ENCODE measurements around the gene PCLO. TPM values are rescaled to one million over a fixed set of nuclear protein-coding genes. Genes with fewer than 3 reads are reported as not detected.

Gene PCLO
- total RNA-seq, 2 experiments from 2014 or later = not detected

- DNase-seq (no peak), ATAC-seq (no peak)
- POLR2A ChIA-PET = no interaction called here
- H3K36me3 Mint-ChIP-seq (ENCODE audit: low read depth) = no peaks in the 10 kb centered on the region
- H3K9me3 Mint-ChIP-seq = peaks cover 12% of the 10 kb centered on the region
- intact Hi-C loops (cut with micrococcal nuclease) = no loop called here
- H3K4me1 Mint-ChIP-seq (ENCODE audit: low read depth) = no peaks in the 10 kb centered on the region
- H3K27me3 Mint-ChIP-seq = no peaks in the 10 kb centered on the region
- TF ChIP-seq, protein P1, sequence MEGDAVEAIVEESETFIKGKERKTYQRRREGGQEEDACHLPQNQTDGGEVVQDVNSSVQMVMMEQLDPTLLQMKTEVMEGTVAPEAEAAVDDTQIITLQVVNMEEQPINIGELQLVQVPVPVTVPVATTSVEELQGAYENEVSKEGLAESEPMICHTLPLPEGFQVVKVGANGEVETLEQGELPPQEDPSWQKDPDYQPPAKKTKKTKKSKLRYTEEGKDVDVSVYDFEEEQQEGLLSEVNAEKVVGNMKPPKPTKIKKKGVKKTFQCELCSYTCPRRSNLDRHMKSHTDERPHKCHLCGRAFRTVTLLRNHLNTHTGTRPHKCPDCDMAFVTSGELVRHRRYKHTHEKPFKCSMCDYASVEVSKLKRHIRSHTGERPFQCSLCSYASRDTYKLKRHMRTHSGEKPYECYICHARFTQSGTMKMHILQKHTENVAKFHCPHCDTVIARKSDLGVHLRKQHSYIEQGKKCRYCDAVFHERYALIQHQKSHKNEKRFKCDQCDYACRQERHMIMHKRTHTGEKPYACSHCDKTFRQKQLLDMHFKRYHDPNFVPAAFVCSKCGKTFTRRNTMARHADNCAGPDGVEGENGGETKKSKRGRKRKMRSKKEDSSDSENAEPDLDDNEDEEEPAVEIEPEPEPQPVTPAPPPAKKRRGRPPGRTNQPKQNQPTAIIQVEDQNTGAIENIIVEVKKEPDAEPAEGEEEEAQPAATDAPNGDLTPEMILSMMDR (IDR thresholded peaks at IDR 0.05) = no peak
- H3K4me3 Mint-ChIP-seq = no peak overlapping the region
- CTCF ChIA-PET = no interaction called here
- no peak overlapping the region for H3K27ac Mint-ChIP-seq
These were observed 43.7 kb downstream of the PCLO start for GRCh38 chr7:83119026-83119382.

GRCh38 chr7:83118347-83119025, 44.2 kb downstream of the PCLO start:
- no peak overlapping the region for H3K4me3 Mint-ChIP-seq
- no peak for ATAC-seq
- H3K27ac Mint-ChIP-seq = no peak overlapping the region
- H3K9me3 Mint-ChIP-seq = peaks cover 12% of the 10 kb centered on the region
- TF ChIP-seq, protein P1 (IDR thresholded peaks at IDR 0.05) = no peak
- intact Hi-C loops (cut with micrococcal nuclease) = no loop called here
- DNase-seq = no peak
- ChIA-PET POLR2A (no interaction called here), CTCF (no interaction called here)
- H3K27me3 Mint-ChIP-seq = no peaks in the 10 kb centered on the region
- H3K36me3 Mint-ChIP-seq (ENCODE audit: low read depth) = no peaks in the 10 kb centered on the region
- no peaks in the 10 kb centered on the region for H3K4me1 Mint-ChIP-seq (ENCODE audit: low read depth)

DNA sequence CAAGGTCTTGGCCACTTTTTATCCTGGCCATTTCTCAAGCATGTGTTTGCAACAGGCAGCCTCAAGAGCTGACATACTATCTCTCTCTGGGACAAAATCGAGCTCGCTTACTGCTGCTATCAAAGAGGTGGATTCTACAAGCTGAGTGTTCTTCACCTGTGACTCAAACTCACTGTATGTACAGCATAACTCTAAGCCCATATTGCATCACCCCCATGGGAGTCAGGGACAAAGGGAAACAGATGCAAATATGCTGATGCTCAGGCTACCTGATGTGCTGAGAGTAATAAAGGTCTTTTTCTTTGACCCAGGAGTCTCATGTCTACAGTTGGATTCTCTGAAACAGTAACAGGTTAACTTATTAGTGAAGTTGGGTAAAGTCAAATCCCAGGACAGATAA, 45.2 kb downstream of the PCLO start:
- ATAC-seq (no peak), DNase-seq (no peak)
- H3K27me3 Mint-ChIP-seq = no peaks in the 10 kb centered on the region
- no peak overlapping the region for H3K4me3 Mint-ChIP-seq
- H3K27ac Mint-ChIP-seq = no peak overlapping the region
- ChIA-PET CTCF (no interaction called here), POLR2A (no interaction called here)
- intact Hi-C loops (cut with micrococcal nuclease) = no loop called here
- TF ChIP-seq, protein P1 (IDR thresholded peaks at IDR 0.05) = no peak
- H3K36me3 Mint-ChIP-seq (ENCODE audit: low read depth) = no peaks in the 10 kb centered on the region
- peaks cover 12% of the 10 kb centered on the region for H3K9me3 Mint-ChIP-seq
- no peaks in the 10 kb centered on the region for H3K4me1 Mint-ChIP-seq (ENCODE audit: low read depth)

DNA sequence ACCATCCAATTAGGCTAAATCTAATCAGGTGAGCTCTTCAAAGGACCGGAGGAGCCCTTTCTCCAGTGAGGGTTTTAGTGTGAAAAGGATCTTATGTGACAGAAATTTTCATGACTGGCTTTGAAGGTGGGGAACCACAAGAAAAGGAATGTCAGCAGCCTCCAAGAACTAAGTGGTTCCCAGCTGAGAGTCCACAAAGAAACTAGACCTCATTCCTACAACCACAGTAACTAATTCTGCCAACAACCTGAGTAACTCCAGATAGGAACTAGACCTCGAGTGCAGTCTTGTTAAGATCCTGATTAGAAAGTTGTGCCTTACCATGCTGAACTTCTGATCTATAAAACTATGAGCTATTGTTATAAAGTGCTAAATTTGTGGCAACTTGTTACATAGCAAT, 51.3 kb downstream of the PCLO start:
- no peaks in the 10 kb centered on the region for H3K36me3 Mint-ChIP-seq (ENCODE audit: low read depth)
- CTCF ChIA-PET = no interaction called here

GRCh38 chr7:83109352-83109751, 53.3 kb downstream of the PCLO start:
- no peaks in the 10 kb centered on the region for H3K4me1 Mint-ChIP-seq (ENCODE audit: low read depth)
- POLR2A ChIA-PET = no interaction called here

More for the DNA sequence above, 51.3 kb downstream of the PCLO start:
- Mint-ChIP-seq H3K4me3 (no peak overlapping the region), H3K9me3 (peaks cover 3% of the 10 kb centered on the region), H3K4me1 (ENCODE audit: low read depth) (no peaks in the 10 kb centered on the region), H3K27me3 (no peaks in the 10 kb centered on the region), H3K27ac (no peak overlapping the region)
- ATAC-seq = no peak
- intact Hi-C loops (cut with micrococcal nuclease) = no loop called here
- POLR2A ChIA-PET = no interaction called here
- TF ChIP-seq, protein P1 (IDR thresholded peaks at IDR 0.05) = no peak
- no peak for DNase-seq

More at GRCh38 chr7:83109352-83109751, 53.3 kb downstream of the PCLO start:
- no peak overlapping the region for H3K4me3 Mint-ChIP-seq
- intact Hi-C loops (cut with micrococcal nuclease) = no loop called here
- TF ChIP-seq, protein P1 (IDR thresholded peaks at IDR 0.05) = no peak
- ATAC-seq (no peak), DNase-seq (no peak)
- CTCF ChIA-PET = no interaction called here
- no peak overlapping the region for H3K27ac Mint-ChIP-seq
- peaks cover 3% of the 10 kb centered on the region for H3K9me3 Mint-ChIP-seq
- no peaks in the 10 kb centered on the region for H3K36me3 Mint-ChIP-seq (ENCODE audit: low read depth)
- no peaks in the 10 kb centered on the region for H3K27me3 Mint-ChIP-seq
